PC-3 (cell line): ENCODE measurements around the gene ATG7.

Experiments
- EZH2phosphoT487 ChIP-seq: fragments of 300-600 bp; sonication (generic); IDR thresholded peaks from 2 replicates; pipeline ENCODE4 v1.6.1; 2018; ENCODE audit warnings: mild to moderate bottlenecking, antibody characterized with exemption, low read length, borderline replicate concordance
- TF ChIP-seq, protein P1 (sequence below): fragments of 300-600 bp; sonication (generic); conservative IDR thresholded peaks from 2 replicates; pipeline ENCODE4 v1.5.1; 2017; ENCODE audit warnings: antibody characterized with exemption, low read depth, mild to moderate bottlenecking, low read length

GRCh38 chr3:11370966-11371365 is 98.8 kb downstream of the ATG7 start:
- TF ChIP-seq, protein P1, sequence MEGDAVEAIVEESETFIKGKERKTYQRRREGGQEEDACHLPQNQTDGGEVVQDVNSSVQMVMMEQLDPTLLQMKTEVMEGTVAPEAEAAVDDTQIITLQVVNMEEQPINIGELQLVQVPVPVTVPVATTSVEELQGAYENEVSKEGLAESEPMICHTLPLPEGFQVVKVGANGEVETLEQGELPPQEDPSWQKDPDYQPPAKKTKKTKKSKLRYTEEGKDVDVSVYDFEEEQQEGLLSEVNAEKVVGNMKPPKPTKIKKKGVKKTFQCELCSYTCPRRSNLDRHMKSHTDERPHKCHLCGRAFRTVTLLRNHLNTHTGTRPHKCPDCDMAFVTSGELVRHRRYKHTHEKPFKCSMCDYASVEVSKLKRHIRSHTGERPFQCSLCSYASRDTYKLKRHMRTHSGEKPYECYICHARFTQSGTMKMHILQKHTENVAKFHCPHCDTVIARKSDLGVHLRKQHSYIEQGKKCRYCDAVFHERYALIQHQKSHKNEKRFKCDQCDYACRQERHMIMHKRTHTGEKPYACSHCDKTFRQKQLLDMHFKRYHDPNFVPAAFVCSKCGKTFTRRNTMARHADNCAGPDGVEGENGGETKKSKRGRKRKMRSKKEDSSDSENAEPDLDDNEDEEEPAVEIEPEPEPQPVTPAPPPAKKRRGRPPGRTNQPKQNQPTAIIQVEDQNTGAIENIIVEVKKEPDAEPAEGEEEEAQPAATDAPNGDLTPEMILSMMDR = no peak
- no peak for TF ChIP-seq EZH2phosphoT487
